ENCODE measurements around the gene INTS15. TPM values are rescaled to one million over a fixed set of nuclear protein-coding genes. Genes with fewer than 3 reads are reported as not detected.
"Not testable (repeated sequence)": the region's sequence is repeated elsewhere in the genome, so short reads cannot be mapped to it uniquely, and the experiment has no call there.

INTS15 gene
- total and polyA plus RNA-seq, 9 of the 15 experiments (the other 6 are each of a cell fraction or from before 2014, with no cell fraction given), result 0.52 to 28.9 (median 11.6) TPM

DNA sequence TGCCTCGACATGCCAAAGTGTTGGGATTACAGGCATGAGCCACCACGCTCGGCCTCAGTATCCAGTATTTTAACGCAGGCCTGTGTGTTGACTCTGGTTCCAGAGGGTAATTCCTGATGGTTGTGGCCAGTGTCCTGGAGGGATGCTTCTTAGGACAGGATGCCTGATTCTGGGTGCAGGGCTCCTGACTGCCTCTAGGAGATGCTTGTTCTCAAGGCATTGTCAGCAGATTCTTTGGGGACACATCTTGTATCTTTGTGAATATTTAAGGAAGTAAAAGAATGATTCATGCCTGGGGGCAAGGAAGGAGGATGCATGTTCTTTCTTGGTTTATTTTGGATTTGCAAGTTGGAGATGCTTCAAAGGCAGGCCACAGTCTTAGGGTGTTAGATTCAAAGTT is 10.4 kb upstream of the INTS15 start (continued):
- TF ChIP-seq ILK (tag; IDR thresholded peaks at IDR 0.05; ENCODE audit: borderline replicate concordance, low read depth) (no peak), RAD21 (CRISPR knock-in tag; conservative IDR thresholded peaks at IDR 0.05 in 1 of 2, IDR thresholded peaks at IDR 0.05 in 1 of 2) (peak in 1 of 2 experiments; percentile 18; a peak in 1 of 4 replicates)

DNA sequence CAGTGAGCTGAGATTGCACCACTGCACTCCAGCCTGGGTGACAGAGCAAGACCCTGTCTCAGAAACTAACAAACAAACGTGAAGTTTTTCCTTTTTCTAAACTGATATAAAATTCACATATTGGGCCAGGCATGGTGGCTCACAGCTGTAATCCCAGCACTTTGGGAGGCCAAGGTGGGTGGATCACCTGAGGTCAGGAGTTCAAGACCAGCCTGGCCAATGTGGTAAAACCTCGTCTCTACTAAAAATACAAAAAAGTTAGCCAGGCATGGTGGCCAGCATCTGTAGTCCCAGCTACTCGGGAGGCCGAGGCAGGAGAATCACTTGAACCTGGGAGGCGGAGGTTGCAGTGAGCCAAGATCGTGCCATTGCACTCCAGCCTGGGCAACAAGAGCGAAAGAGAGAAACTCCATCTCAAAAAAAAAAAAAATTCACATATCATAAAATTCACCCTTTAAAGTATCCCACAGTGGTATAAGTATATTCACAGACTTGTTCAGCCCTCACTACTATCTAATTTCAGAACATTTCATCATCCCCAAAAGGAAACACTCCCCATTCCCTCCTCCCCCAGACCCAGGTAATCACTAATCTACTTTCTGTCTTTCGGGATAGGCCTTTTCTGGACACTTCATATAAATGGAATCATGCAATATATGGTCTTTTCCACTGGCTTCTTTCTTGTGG is 3.9 kb upstream of the INTS15 start:
- intact Hi-C loops (cut with micrococcal nuclease); FAIRE-seq; H3K9ac ChIP-seq (ENCODE audit: insufficient read depth in 1 of 2, low read depth in 2 of 2, low read length in 2 of 2); H3K9me3 ChIP-seq (replicated peaks; ENCODE audit: control insufficient read depth, insufficient read depth, low read depth, low read length); H3K4me3 ChIP-seq; H3K9me1 ChIP-seq (ENCODE audit: control insufficient read depth, insufficient read depth, low read length); H3K27ac ChIP-seq (ENCODE audit: extremely low read depth, low read depth, low read length); CTCF ChIA-PET (ENCODE audit: low intra/inter-chr PET ratio); BruUV-seq (replicated peaks); H4K20me1 ChIP-seq (replicated peaks; ENCODE audit: control insufficient read depth, insufficient read depth, low read length); H2AFZ ChIP-seq (ENCODE audit: low read depth, low read length); in situ Hi-C loops (cut with MboI); H3K27me3 ChIP-seq (ENCODE audit: control insufficient read depth in 2 of 2, insufficient read depth in 2 of 2, low read length in 2 of 2); H3K79me2 ChIP-seq (ENCODE audit: control insufficient read depth, insufficient read depth, low read length); POLR2A ChIA-PET; DNase-seq (ENCODE audit: extremely low read depth in 1 of 4, low spot score in 3 of 4); H3K4me2 ChIP-seq (ENCODE audit: insufficient read depth, low read length); TF ChIP-seq NR2C2 (CRISPR knock-in tag; IDR thresholded peaks at IDR 0.05): not testable (repeated sequence)
- 42% methylated on average over 4 of the region's 8 CpGs for WGBS (ENCODE audit: insufficient coverage, low coverage, missing lambda C conversion rate)
- peaks cover 73% of the 10 kb centered on the region for H3K36me3 ChIP-seq (ENCODE audit: control insufficient read depth, insufficient read depth, low read length)
- peak; percentile 20 for ATAC-seq
- H3K4me1 ChIP-seq (replicated peaks in 1 of 2; ENCODE audit: control insufficient read depth in 2 of 2, insufficient read depth in 2 of 2, low read length in 2 of 2), result peaks cover 5 to 16% of the 10 kb centered on the region in 2 experiments
- TF ChIP-seq GABPA (tag; conservative IDR thresholded peaks at IDR 0.05; ENCODE audit: low read depth), result peak; percentile 21; the same call in 1 of the 2 replicates
- TF ChIP-seq PTTG1 (tag; IDR thresholded peaks at IDR 0.05; ENCODE audit: low read depth), result peak; percentile 55; the same call in 1 of the 2 replicates
- TF ChIP-seq, protein P1, sequence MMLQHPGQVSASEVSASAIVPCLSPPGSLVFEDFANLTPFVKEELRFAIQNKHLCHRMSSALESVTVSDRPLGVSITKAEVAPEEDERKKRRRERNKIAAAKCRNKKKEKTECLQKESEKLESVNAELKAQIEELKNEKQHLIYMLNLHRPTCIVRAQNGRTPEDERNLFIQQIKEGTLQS (IDR thresholded peaks at IDR 0.05), result peak; percentile 81; the same call in 1 of the 2 replicates
- TF ChIP-seq, protein P1 (CRISPR knock-in tag; conservative IDR thresholded peaks at IDR 0.05), result not testable (repeated sequence)
- TF ChIP-seq, protein P2, sequence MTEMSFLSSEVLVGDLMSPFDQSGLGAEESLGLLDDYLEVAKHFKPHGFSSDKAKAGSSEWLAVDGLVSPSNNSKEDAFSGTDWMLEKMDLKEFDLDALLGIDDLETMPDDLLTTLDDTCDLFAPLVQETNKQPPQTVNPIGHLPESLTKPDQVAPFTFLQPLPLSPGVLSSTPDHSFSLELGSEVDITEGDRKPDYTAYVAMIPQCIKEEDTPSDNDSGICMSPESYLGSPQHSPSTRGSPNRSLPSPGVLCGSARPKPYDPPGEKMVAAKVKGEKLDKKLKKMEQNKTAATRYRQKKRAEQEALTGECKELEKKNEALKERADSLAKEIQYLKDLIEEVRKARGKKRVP (CRISPR knock-in tag; IDR thresholded peaks at IDR 0.05), result 0 out of 2 replicates have a peak, but pooled peaks have one; percentile 43
- TF ChIP-seq NR2C2 (tag; IDR thresholded peaks at IDR 0.05), result 0 out of 2 replicates have a peak, but pooled peaks have one; percentile 25
- TF ChIP-seq ZNF197 (CRISPR knock-in tag; IDR thresholded peaks at IDR 0.05; ENCODE audit: low read depth), result 0 out of 2 replicates have a peak, but pooled peaks have one; percentile 52
- peak; percentile 40; the same call in 1 of the 2 replicates for TF ChIP-seq ARID1B (IDR thresholded peaks at IDR 0.05)
- peak; percentile 56; the same call in 1 of the 2 replicates for TF ChIP-seq ZEB2 (IDR thresholded peaks at IDR 0.05)
- TF ChIP-seq EP300 (IDR thresholded peaks at IDR 0.05; ENCODE audit: low read length), result peak; percentile 62; the same call in 1 of the 2 replicates
- peak; percentile 33; the same call in 1 of the 2 replicates for TF ChIP-seq ZNF592 (IDR thresholded peaks at IDR 0.05)

All from K562 (cell line).